A673 (cell line): Measurements from ENCODE around the gene KYNU. TPM values are rescaled to one million over a fixed set of nuclear protein-coding genes. Genes with fewer than 3 reads are reported as not detected.
"Not testable (repeated sequence)": the region's sequence is repeated elsewhere in the genome, so short reads cannot be mapped to it uniquely, and the experiment has no call there.

ENCODE experiments used
- BruUV-seq: library from RNA; stranded (reverse); fragments of 400-500 nt; replicated peaks from 2 replicates; lab custom pipeline; 2021; lab: Mats Ljungman, UMichigan
- CTCF ChIA-PET: fragments of 300-600 bp; sonication (Branson Sonifier 250); formaldehyde crosslinking; loops from one replicate; lab custom pipeline; 2022; ENCODE audit warnings: antibody characterized with exemption; lab: Charles Lee
- POLR2A ChIA-PET: fragments of 300-600 bp; sonication (Branson Sonifier 250); formaldehyde crosslinking; loops from one replicate; lab custom pipeline; 2022; ENCODE audit warnings: antibody characterized with exemption; ENCODE audit not compliant: low non-redundant PET; lab: Charles Lee
- DNase-seq: peaks from one replicate; pipeline ENCODE4 v3.0.0-alpha.2; 2015; ENCODE audit warnings: low spot score
- H3K27ac ChIP-seq: fragments of 200-600 bp; sonication (generic); 2 replicates; pipeline ENCODE4 v1.5.1; 2016; ENCODE audit warnings: mixed run types, low read depth, mild to moderate bottlenecking, mixed read lengths, antibody characterized with exemption, low read length; ENCODE audit not compliant: poor library complexity, severe bottlenecking
- H3K27me3 ChIP-seq: fragments of 200-600 bp; sonication (generic); replicated peaks from 2 replicates; pipeline ENCODE4 v1.6.1; 2017; ENCODE audit warnings: mixed run types, low read depth, mild to moderate bottlenecking, mixed read lengths, antibody characterized with exemption, low read length; ENCODE audit not compliant: insufficient read depth, poor library complexity
- H3K36me3 ChIP-seq: fragments of 200-600 bp; sonication (generic); 2 replicates; pipeline ENCODE4 v1.6.1; 2016; ENCODE audit warnings: mixed run types, mild to moderate bottlenecking, mixed read lengths, antibody characterized with exemption, low read length; ENCODE audit not compliant: insufficient read depth, poor library complexity, severe bottlenecking
- H3K4me1 ChIP-seq: fragments of 200-600 bp; sonication (generic); 2 replicates; pipeline ENCODE4 v1.6.1; 2017; ENCODE audit warnings: mixed run types, mild to moderate bottlenecking, mixed read lengths, antibody characterized with exemption, low read length; ENCODE audit not compliant: insufficient read depth, poor library complexity, severe bottlenecking
- H3K4me3 ChIP-seq: fragments of 200-600 bp; sonication (generic); 2 replicates; pipeline ENCODE4 v1.5.1; 2016; ENCODE audit warnings: low read depth, mixed run types, mild to moderate bottlenecking, mixed read lengths, low read length; ENCODE audit not compliant: poor library complexity, severe bottlenecking
- H3K9me3 ChIP-seq: fragments of 200-600 bp; sonication (generic); 2 replicates; pipeline ENCODE4 v1.6.1; 2016; ENCODE audit warnings: mixed run types, low read depth, mild to moderate bottlenecking, mixed read lengths, antibody characterized with exemption, low read length; ENCODE audit not compliant: poor library complexity, severe bottlenecking
- CTCF ChIP-seq: fragments of 300-800, 200-600 bp; sonication (generic); conservative IDR thresholded peaks from 2 replicates; pipeline ENCODE4 v1.5.1; 2017; ENCODE audit warnings: low read depth, mild to moderate bottlenecking, antibody characterized with exemption, low read length, moderate library complexity, mixed read lengths
- EZH2 ChIP-seq: fragments of 200-600 bp; sonication (generic); IDR thresholded peaks from 2 replicates; pipeline ENCODE4 v1.6.1; 2017; ENCODE audit warnings: borderline replicate concordance, low read depth, mild to moderate bottlenecking, mixed read lengths, antibody characterized with exemption, low read length; ENCODE audit not compliant: poor library complexity, severe bottlenecking
- intact Hi-C: fragments of 100-400 bp; cut with micrococcal nuclease; formaldehyde crosslinking; loops from one replicate; pipeline ENCODE4 v1.10.0; 2022; ENCODE audit not compliant: unreplicated experiment
- total RNA-seq: library from RNA; stranded (reverse); gene quantifications from 2 replicates; pipeline ENCODE4 v1.2.3, GENCODE V29; 2021

KYNU gene
- total RNA-seq, 1 experiment from 2014 or later, result 2.5 TPM

DNA sequence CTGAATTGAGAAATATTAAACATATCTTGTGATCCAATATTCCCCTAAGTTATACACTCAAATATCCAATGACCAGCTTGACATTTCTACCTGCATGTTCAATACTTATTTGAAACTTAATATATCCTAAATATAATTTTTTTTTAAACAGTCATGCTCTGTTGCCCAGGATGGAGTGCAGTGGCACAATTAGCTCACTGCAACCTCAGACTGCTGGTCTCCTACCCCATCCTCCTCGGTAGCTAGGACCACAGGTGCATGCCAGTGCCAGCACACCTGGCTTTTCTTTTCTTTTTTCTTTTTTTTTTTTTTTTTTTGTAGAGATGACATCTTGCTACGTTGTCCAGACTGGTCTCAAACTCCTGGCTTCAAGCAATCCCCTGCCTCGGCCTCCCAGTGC, 4.2 kb downstream of the KYNU start:
- Histone ChIP-seq H3K4me1 (peaks cover 7% of the 10 kb centered on the region), H3K4me3 (no peak overlapping the region), H3K27ac (no peak overlapping the region), H3K9me3 (no peaks in the 10 kb centered on the region), H3K27me3 (no peaks in the 10 kb centered on the region), H3K36me3 (no peaks in the 10 kb centered on the region)
- DNase-seq, result no peak
- BruUV-seq, result no TSS peak
- intact Hi-C loops, result no loop called here
- TF ChIP-seq EZH2 (no peak), CTCF (no peak)
- ChIA-PET POLR2A (no interaction called here), CTCF (no interaction called here)

DNA sequence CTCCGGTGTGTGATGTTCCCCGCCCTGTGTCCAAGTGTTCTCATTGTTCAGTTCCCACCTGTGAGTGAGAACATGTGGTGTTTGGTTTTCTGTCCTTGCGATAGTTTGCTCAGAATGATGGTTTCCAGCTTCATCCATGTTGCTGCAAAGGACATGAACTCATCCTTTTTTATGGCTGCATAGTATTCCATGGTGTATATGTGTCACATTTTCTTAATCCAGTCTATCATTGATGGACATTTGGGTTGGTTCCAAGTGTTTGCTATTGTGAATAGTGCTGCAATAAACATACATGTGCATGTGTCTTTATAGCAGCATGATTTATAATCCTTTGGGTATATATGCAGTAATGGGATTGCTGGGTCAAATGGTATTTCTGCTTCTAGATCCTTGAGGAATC, 5.0 kb downstream of the KYNU start:
- CTCF ChIA-PET, POLR2A ChIA-PET, DNase-seq: not testable (repeated sequence)

DNA sequence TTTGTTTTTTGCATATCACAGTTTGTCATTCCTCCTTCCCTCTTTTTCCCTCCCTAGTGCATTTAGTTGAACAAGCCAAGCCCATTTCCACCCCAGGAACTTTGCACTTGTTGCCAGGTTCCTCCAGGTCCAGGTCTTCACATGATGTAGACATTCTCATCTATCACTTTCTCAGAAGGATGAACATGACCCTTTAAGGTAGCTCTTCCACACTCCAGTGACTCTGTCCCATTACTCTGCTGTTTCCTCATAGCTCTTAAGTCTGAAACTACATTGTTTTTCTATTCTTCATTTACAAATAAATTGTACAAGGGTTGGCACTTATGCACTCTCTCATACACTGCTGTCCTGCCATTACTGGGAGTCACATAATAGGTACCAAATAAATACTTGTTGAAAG, 6.1 kb downstream of the KYNU start:
- BruUV-seq, result no TSS peak
- POLR2A ChIA-PET, result no interaction called here
- H3K4me3 ChIP-seq, result no peak overlapping the region
- H3K36me3 ChIP-seq, result no peaks in the 10 kb centered on the region
- TF ChIP-seq CTCF, result no peak
- TF ChIP-seq EZH2, result no peak
- CTCF ChIA-PET, result no interaction called here
- no peak overlapping the region for H3K27ac ChIP-seq
- no peaks in the 10 kb centered on the region for H3K9me3 ChIP-seq
- no peaks in the 10 kb centered on the region for H3K4me1 ChIP-seq
- DNase-seq, result no peak
- intact Hi-C loops, result no loop called here
- H3K27me3 ChIP-seq, result no peaks in the 10 kb centered on the region

More for the DNA sequence above, 5.0 kb downstream of the KYNU start:
- BruUV-seq, intact Hi-C loops, H3K9me3 ChIP-seq, H3K4me1 ChIP-seq, H3K36me3 ChIP-seq, H3K4me3 ChIP-seq, H3K27me3 ChIP-seq, H3K27ac ChIP-seq: not testable (repeated sequence)

- H3K4me1 ChIP-seq, result no peaks in the 10 kb centered on the region
- POLR2A ChIA-PET, result no interaction called here
- intact Hi-C loops, result no loop called here
Measured at GRCh38 chr2:142885543-142885942, 8.1 kb downstream of the KYNU start.

More at GRCh38 chr2:142885543-142885942, 8.1 kb downstream of the KYNU start:
- TF ChIP-seq CTCF (no peak), EZH2 (no peak)
- no TSS peak for BruUV-seq
- Histone ChIP-seq H3K9me3 (no peaks in the 10 kb centered on the region), H3K27ac (no peak overlapping the region), H3K36me3 (no peaks in the 10 kb centered on the region), H3K27me3 (no peaks in the 10 kb centered on the region), H3K4me3 (no peak overlapping the region)
- CTCF ChIA-PET, result no interaction called here
- DNase-seq, result no peak
